Peyer's patch (tissue), 4 donors: ENCODE measurements around the gene GFER.

Experiments
- CTCF ChIP-seq, 6 experiments: fragments of 450-650 bp in 4 of 6; fragments of 200-600 bp in 2 of 6; sonication (generic) in 1 of 6; IDR thresholded peaks; one replicate each; pipeline ENCODE4 v1.5.1; 2017 to 2019; ENCODE audit warnings: antibody characterized with exemption in 6 of 6, mild to moderate bottlenecking in 3 of 6, moderate library complexity in 1 of 6
- POLR2A ChIP-seq, 2 donors: fragments of 450-650 bp; IDR thresholded peaks; one replicate each; pipeline ENCODE4 v1.5.1; 2017; ENCODE audit warnings: antibody characterized with exemption in 2 of 2, mild to moderate bottlenecking in 2 of 2, moderate library complexity in 2 of 2

DNA sequence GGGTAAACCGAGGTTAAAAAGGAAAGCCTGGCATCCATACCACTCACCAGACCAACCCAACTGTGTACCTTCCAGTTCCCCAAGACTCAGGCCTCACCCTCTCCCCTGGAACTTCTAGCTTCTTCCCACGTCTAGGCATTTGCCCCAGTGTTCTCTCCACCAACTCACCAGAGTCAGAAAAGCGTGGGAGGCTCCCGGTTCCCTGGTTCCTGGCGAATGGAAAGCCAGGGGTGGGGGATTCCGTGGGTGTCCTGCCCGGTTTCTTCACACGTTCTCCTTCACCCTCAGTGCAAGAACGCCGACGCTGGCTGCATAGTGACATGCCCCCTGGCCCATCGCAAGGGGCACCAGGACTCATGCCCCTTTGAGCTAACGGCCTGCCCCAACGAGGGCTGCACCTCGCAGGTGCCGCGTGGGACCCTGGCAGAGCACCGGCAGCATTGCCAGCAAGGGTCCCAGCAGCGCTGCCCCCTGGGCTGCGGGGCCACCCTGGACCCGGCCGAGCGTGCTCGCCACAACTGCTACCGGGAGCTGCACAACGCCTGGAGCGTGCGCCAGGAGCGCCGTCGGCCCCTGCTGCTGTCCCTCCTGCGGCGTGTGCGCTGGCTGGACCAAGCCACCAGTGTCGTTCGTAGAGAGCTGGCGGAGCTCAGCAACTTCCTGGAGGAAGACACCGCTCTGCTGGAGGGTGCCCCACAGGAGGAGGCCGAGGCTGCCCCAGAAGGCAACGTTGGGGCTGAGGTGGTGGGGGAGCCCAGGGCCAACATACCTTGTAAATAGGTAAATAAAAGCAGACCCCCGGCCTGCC lies 15.6 kb upstream of the GFER start:
- no peak for TF ChIP-seq POLR2A (IDR thresholded peaks at IDR 0.05)
- no peak for TF ChIP-seq CTCF (IDR thresholded peaks at IDR 0.05)
